Measurements from ENCODE around the gene DONSON.

The DONSON gene

GRCh38 chr21:33541105-33541711, 47.3 kb downstream of the DONSON start:
- DNase-seq = peak in 1 of 2 donors; percentile 11

DNA sequence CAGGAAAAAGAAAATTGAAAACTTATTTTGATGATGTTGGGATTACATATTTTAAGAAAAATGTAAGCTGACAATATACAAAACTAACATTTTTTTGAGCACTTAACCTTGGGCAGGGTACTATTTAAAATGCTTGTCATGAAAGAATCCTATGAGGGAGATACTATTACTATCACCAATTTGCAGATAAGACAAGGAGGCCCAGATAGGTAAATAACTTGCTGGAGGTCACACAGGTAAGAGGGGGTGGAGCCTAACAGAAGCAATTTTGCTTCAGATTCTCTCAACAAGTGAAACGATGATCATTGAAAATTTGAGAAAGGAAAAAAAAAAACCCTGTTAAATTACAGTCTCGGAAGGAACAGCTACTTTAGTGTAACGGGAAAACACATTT, 47.8 kb downstream of the DONSON start:
- DNase-seq = no peak

DNA sequence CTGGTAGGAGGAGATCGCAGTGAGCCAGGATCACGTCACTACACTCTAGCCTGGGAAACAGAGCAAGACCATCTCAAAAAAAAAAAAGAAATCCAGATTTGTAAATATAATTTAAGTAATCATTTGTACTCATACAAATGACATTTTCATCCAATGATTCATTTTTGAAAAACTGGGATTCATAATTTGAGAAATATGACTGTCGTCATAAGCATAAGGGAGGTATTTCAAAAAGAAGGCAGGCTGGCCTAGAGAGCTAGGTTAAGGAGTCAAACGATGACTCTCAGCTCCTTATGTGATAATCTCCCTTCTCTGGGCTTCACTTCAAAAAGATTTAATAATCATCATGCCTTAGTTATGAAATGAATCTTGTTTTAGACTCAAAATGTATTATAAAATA, 48.9 kb downstream of the DONSON start:
- DNase-seq = no peak

DNA sequence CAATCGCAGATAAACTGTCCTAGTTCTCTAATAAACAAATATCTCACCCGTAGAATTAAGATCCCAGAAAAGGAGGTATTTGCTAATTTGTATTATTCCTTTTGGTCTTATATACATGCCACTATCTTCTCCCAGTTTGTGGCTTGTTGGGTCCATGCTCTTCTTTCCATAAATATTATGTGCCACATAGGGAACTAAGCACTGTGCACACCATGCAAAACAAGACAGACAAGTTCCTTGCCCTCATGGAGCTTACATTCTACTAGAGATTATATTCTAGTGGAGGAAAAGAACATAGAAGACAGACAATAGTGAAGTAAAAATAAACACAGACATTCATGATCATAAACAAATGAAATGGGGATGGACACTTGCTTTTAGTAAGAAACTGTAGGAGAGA, 51.3 kb downstream of the DONSON start:
- DNase-seq = no peak

GRCh38 chr21:33531007-33531406, 57.5 kb downstream of the DONSON start:
- no peak for DNase-seq
